Measurements from ENCODE around the gene LCLAT1. TPM values are rescaled to one million over a fixed set of nuclear protein-coding genes. Genes with fewer than 3 reads are reported as not detected.

LCLAT1 gene
- 19.2 and 21.6 TPM in 2 replicates for total RNA-seq (ENCODE audit: low replicate concordance)

DNA sequence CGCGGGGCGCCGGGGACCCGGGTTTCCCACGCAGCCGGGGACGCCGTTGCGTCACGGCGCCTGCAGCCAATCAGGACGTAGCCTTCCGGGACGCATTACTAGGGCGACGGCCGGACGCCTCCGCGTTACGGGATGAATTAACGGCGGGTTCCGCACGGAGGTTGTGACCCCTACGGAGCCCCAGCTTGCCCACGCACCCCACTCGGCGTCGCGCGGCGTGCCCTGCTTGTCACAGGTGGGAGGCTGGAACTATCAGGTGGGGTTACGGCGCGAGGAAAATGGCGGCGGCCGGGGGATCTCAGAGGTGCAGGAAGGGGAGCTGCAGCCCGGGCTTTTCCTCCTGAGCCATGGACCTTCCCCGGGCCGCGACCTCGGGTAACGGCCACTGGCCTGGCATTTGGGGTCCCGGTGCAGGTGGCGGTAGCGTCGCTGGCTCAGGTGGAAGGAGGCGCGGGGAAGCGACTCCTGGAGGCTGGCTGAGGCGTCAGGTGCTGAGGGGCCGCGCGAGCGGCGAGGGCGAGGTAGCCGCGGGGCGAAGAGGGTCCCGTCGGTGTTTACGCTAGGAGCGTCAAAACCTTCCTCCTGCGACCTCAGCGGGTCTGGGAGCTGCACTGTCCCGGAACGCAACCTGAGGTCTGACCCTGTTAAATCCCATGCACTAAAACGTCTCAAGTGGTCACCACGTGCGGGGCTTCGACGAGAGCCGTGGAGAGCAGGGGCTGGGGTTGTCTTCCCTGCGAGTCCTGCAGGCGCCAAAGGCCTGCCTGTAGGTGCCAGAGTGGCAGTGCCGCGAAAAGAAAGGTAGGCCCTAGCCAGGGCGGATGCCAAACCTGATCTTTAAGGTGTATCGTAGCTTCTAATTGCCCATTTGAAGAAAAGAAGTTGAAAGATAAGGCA, at the start of gene LCLAT1:
TSS of gene LCLAT1 (plus strand) at position 98 of the 897 bp plus-strand sequence. CDS start 78,345 bp downstream, outside the sequence.
- H3K4me1 ChIP-seq, result peaks cover 14% of the 10 kb centered on the region
- Mint-ChIP-seq H3K27me3 (ENCODE audit: insufficient read depth, low read depth) (peaks cover 2% of the 10 kb centered on the region), H3K36me3 (peaks cover 10% of the 10 kb centered on the region), H3K27ac (peak within 1 kb of the TSS; percentile 96), H3K9me3 (no peaks in the 10 kb centered on the region), H3K4me1 (peaks cover 20% of the 10 kb centered on the region), H3K4me3 (peak within 1 kb of the TSS; percentile 95)
- peaks cover 50% of the 10 kb centered on the region for H3K79me2 ChIP-seq (ENCODE audit: low read depth)
- peak within 1 kb of the TSS; percentile 71 for H3K4me3 ChIP-seq
- no peak within 1 kb of the TSS for H3K27ac ChIP-seq
- no peaks in the 10 kb centered on the region for H3K27me3 ChIP-seq
- peak within 1 kb of the TSS; percentile 84 for H3K4me2 ChIP-seq
- peak; percentile 29 for TF ChIP-seq EZH2 (IDR thresholded peaks at IDR 0.05)
- TF ChIP-seq, protein P1, sequence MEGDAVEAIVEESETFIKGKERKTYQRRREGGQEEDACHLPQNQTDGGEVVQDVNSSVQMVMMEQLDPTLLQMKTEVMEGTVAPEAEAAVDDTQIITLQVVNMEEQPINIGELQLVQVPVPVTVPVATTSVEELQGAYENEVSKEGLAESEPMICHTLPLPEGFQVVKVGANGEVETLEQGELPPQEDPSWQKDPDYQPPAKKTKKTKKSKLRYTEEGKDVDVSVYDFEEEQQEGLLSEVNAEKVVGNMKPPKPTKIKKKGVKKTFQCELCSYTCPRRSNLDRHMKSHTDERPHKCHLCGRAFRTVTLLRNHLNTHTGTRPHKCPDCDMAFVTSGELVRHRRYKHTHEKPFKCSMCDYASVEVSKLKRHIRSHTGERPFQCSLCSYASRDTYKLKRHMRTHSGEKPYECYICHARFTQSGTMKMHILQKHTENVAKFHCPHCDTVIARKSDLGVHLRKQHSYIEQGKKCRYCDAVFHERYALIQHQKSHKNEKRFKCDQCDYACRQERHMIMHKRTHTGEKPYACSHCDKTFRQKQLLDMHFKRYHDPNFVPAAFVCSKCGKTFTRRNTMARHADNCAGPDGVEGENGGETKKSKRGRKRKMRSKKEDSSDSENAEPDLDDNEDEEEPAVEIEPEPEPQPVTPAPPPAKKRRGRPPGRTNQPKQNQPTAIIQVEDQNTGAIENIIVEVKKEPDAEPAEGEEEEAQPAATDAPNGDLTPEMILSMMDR (IDR thresholded peaks at IDR 0.05), result peak; percentile 8
- no peak for TF ChIP-seq EZH2phosphoT487 (IDR thresholded peaks at IDR 0.05)
- H3K36me3 ChIP-seq, result no peaks in the 10 kb centered on the region
- no peaks in the 10 kb centered on the region for H3F3A ChIP-seq (ENCODE audit: low read depth)
- DNase-seq (ENCODE audit: low spot score), result peak; percentile 86
- H3K9ac ChIP-seq, result peak within 1 kb of the TSS; percentile 31
- H4K20me1 ChIP-seq (ENCODE audit: low read depth), result peaks cover 4% of the 10 kb centered on the region
- H2AFZ ChIP-seq (replicated peaks), result peak within 1 kb of the TSS; percentile 98
- no peaks in the 10 kb centered on the region for H3K9me3 ChIP-seq (ENCODE audit: low read depth)

DNA sequence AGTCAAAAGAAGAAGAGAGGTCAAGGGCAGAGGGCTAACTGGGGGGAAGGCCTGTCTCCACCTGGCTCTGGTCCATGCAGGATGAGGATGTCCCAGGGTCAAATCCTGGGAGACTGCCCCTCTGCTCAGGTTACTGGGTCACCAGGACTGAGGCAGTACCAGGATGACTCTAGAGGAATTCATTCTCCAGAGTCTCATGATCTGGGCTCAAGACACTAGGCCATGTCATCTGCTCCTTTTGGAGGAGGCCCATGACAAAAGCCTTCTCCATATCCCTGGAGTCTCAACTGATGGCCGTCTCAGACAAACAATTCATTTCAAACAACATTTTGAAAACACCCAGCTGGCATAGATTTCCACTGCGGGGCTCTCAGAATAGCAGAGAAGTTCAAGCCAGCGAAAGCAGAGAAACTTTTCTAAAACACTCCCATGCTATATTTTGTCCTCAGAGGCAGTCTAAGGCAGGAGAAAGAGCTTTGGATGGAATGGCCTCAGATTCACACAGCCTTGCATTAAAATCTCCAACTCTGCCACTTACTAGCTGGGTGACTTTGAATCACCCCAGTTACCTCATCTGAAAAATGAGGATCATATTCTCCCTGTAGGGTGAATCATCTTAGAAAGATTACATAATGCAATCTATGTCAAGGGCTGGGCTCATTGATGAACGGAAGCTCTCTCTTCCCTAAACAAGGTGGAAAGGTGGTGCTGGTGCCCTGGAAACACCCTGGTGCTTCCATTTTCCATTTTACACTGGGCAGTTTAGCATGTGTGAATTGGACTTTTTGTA, 48.8 kb upstream of the LCLAT1 start:
- no peak overlapping the region for H3K27ac ChIP-seq
- no peak overlapping the region for H3K4me3 ChIP-seq
- no peaks in the 10 kb centered on the region for H4K20me1 ChIP-seq (ENCODE audit: low read depth)
- no peak for DNase-seq (ENCODE audit: low spot score)
- H3K4me3 Mint-ChIP-seq, result no peak overlapping the region
- no peaks in the 10 kb centered on the region for H3K36me3 Mint-ChIP-seq
- no peaks in the 10 kb centered on the region for H3K79me2 ChIP-seq (ENCODE audit: low read depth)
- H3K9me3 ChIP-seq (ENCODE audit: low read depth), result no peaks in the 10 kb centered on the region
- H3K36me3 ChIP-seq, result no peaks in the 10 kb centered on the region
- no peak overlapping the region for H3K9ac ChIP-seq
- H3K27me3 ChIP-seq, result no peaks in the 10 kb centered on the region
- peaks cover 4% of the 10 kb centered on the region for H3K4me1 Mint-ChIP-seq
- no peak overlapping the region for H3K4me2 ChIP-seq
- no peaks in the 10 kb centered on the region for H3K9me3 Mint-ChIP-seq
- H3F3A ChIP-seq (ENCODE audit: low read depth), result no peaks in the 10 kb centered on the region
- no peak overlapping the region for H3K27ac Mint-ChIP-seq
- H3K27me3 Mint-ChIP-seq (ENCODE audit: insufficient read depth, low read depth), result peaks cover 5% of the 10 kb centered on the region
- TF ChIP-seq EZH2phosphoT487 (IDR thresholded peaks at IDR 0.05) (no peak), EZH2 (IDR thresholded peaks at IDR 0.05) (no peak)
- TF ChIP-seq, protein P1 (IDR thresholded peaks at IDR 0.05), result no peak
- no peak overlapping the region for H2AFZ ChIP-seq (replicated peaks)
- H3K4me1 ChIP-seq, result no peaks in the 10 kb centered on the region

DNA sequence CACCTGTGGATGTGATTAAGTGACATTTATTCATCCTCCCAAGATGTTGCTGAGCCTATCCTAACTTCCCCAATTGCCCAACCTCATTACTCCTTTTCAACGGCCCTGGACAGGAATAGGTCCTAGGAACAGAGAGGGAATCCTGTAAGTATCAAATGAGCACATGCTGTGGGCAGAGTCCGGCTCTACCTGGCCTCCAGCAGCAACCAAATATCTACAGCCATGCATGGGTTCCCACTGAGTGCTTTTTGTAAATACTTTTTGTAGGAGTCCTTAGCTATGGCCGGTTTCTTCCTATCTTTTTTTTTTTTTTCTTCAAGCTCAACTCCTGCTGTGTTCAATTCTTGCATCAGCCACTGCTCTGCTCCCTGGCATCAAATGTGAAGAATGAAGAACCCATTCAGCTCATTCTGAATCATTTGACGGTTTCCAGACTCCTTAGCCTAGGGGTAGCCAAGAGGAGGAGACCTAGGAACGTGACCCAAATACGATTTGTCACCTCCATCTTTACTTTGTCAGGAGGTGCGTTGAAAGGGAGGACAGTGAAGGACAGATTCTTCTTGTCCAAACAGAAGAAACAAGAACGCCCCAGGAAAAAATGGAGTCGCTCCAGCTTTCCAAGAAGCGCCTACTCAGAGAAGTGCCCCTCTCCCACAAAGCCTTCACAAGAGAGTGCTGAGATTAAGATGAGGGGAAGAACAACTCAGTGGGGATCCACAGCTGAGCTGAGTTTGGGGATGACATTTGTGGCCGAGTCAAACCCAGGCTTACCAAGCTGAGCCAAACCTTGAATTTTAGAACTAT, 46.7 kb upstream of the LCLAT1 start:
- Mint-ChIP-seq H3K27ac (no peak overlapping the region), H3K4me3 (no peak overlapping the region), H3K36me3 (no peaks in the 10 kb centered on the region), H3K9me3 (no peaks in the 10 kb centered on the region), H3K4me1 (peaks cover 20% of the 10 kb centered on the region), H3K27me3 (ENCODE audit: insufficient read depth, low read depth) (peaks cover 2% of the 10 kb centered on the region)
- TF ChIP-seq EZH2phosphoT487 (IDR thresholded peaks at IDR 0.05) (no peak), EZH2 (IDR thresholded peaks at IDR 0.05) (no peak)
- TF ChIP-seq, protein P1 (IDR thresholded peaks at IDR 0.05), result no peak
- H3K9me3 ChIP-seq (ENCODE audit: low read depth), result no peaks in the 10 kb centered on the region
- no peaks in the 10 kb centered on the region for H3K36me3 ChIP-seq
- no peaks in the 10 kb centered on the region for H4K20me1 ChIP-seq (ENCODE audit: low read depth)
- no peak overlapping the region for H3K4me2 ChIP-seq
- H3K79me2 ChIP-seq (ENCODE audit: low read depth), result no peaks in the 10 kb centered on the region
- peaks cover 14% of the 10 kb centered on the region for H3F3A ChIP-seq (ENCODE audit: low read depth)
- peaks cover 18% of the 10 kb centered on the region for H3K4me1 ChIP-seq
- H3K9ac ChIP-seq, result no peak overlapping the region
- no peaks in the 10 kb centered on the region for H3K27me3 ChIP-seq
- no peak overlapping the region for H3K27ac ChIP-seq
- H3K4me3 ChIP-seq, result no peak overlapping the region
- DNase-seq (ENCODE audit: low spot score), result no peak
- no peak overlapping the region for H2AFZ ChIP-seq (replicated peaks)
